CD4-positive, CD25-positive, alpha-beta regulatory T cell (primary cell): ENCODE data around the gene CACNA2D3. TPM values are rescaled to one million over a fixed set of nuclear protein-coding genes. Genes with fewer than 3 reads are reported as not detected.

Experiments
- ATAC-seq, 2 donors: fragments of 150-1000 bp; cut with Tn5 transposase; one replicate each; pipeline ENCODE4 v1.10.0; 2021; ENCODE audit warnings: low read depth in 2 of 2, moderate number of reproducible peaks in 2 of 2, moderate library complexity in 1 of 2
- DNase-seq, 3 donors: peaks; one replicate each; pipeline versions ENCODE4 v3.0.0 to v3.0.0-alpha.2; 2012 to 2022; ENCODE audit warnings: mixed read lengths in 1 of 3
- H3K27ac ChIP-seq: one replicate; pipeline ENCODE4 v1.7.0; 2013; ENCODE audit warnings: mild to moderate bottlenecking, low read length; ENCODE audit not compliant: insufficient read depth, poor library complexity, severe bottlenecking
- H3K27me3 ChIP-seq: one replicate; pipeline ENCODE4 v1.7.0; 2013; ENCODE audit warnings: low read length; ENCODE audit not compliant: control insufficient read depth, insufficient read depth
- H3K36me3 ChIP-seq: one replicate; pipeline ENCODE4 v1.7.0; 2013; ENCODE audit warnings: mild to moderate bottlenecking, low read length, moderate library complexity; ENCODE audit not compliant: control insufficient read depth, insufficient read depth
- H3K4me1 ChIP-seq: 2 replicates; pipeline ENCODE4 v1.7.0; 2013; ENCODE audit warnings: mild to moderate bottlenecking, low read length; ENCODE audit not compliant: insufficient read depth, control insufficient read depth, poor library complexity, severe bottlenecking
- H3K4me3 ChIP-seq: one replicate; pipeline ENCODE4 v1.7.0; 2013; ENCODE audit warnings: low read depth, mild to moderate bottlenecking, low read length, moderate library complexity
- H3K9me3 ChIP-seq, 2 experiments: 1 replicate in 1 of 2; 2 replicates in 1 of 2; pipeline ENCODE4 v1.7.0; 2013; ENCODE audit warnings: low read length in 2 of 2, mild to moderate bottlenecking in 1 of 2, moderate library complexity in 1 of 2; ENCODE audit not compliant: control insufficient read depth in 2 of 2
- H3K27ac Mint-ChIP-seq, 3 donors: one replicate each; pipeline ENCODE4 v1.8.0; 2020 to 2022; ENCODE audit warnings: mild to moderate bottlenecking in 3 of 3, mixed read lengths in 3 of 3, moderate library complexity in 2 of 3
- H3K27me3 Mint-ChIP-seq: one replicate; pipeline ENCODE4 v1.8.0; 2022; ENCODE audit warnings: mild to moderate bottlenecking, mixed read lengths
- H3K36me3 Mint-ChIP-seq: one replicate; pipeline ENCODE4 v1.8.0; 2020; ENCODE audit warnings: mixed read lengths
- H3K4me1 Mint-ChIP-seq, 4 donors: one replicate each; pipeline ENCODE4 v1.8.0; 2020 to 2022; ENCODE audit warnings: mixed read lengths in 4 of 4, mild to moderate bottlenecking in 1 of 4
- H3K4me3 Mint-ChIP-seq, 4 donors: one replicate each; pipeline ENCODE4 v1.8.0; 2020 to 2022; ENCODE audit warnings: mild to moderate bottlenecking in 4 of 4, mixed read lengths in 4 of 4, moderate library complexity in 3 of 4
- H3K9me3 Mint-ChIP-seq, 7 donors: one replicate each; pipeline ENCODE4 v1.8.0; 2020 to 2022; ENCODE audit warnings: mixed read lengths in 7 of 7, mild to moderate bottlenecking in 3 of 7, moderate library complexity in 2 of 7
- polyA plus RNA-seq, 4 donors: library from polyadenylated mRNA; unstranded; fragments of 300-500 nt; fragmentation: Illumina TruSeq; gene quantifications; one replicate each; pipeline ENCODE4 v1.2.3, GENCODE V29; 2021
- total RNA-seq: library from RNA; stranded (reverse); gene quantifications from one replicate; pipeline ENCODE4 v1.2.3, GENCODE V29; 2022

Gene CACNA2D3
- total and polyA plus RNA-seq, 5 donors from 2014 or later, result not detected

DNA sequence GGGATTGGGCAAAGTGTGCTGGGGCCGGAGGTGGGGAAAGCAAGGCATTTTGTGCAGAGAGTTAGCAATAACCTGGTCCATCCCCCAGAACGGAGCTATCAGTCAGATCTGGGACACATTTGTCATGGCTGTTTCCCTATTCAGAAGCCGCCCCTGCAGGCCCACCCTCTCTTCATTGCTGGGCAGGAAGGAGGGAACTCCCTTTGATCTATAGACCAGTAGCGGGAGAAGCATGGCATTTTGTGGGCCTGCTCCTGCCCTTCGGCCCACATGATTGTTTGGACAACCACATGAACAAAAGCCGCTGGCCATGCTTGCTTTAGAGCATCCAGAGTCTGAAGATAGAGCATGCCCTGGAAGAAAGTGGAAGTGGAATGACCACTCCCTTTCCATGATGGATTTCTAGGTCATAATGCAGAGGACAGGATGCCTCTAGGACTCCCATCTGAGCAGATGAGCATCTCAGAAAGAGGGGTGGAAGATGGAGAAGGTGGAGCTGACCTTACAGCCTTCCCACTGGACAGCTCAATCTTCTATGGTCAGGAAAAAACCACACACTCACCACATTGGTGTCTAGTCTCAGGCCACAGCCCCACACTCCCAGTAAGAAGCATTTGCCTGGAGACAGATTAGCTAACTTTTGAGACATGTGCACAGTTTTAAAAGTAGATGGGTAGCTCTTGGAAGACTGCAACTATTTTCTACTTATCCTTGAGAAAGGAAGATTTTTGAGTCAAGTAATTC lies 817.4 kb downstream of the CACNA2D3 start:
- Histone ChIP-seq H3K36me3 (no peaks in the 10 kb centered on the region), H3K27me3 (no peaks in the 10 kb centered on the region), H3K4me1 (no peaks in the 10 kb centered on the region), H3K9me3 (no peaks in the 10 kb centered on the region), H3K4me3 (no peak overlapping the region), H3K27ac (no peak overlapping the region)
- no peaks in the 10 kb centered on the region for H3K27me3 Mint-ChIP-seq
- H3K9me3 Mint-ChIP-seq, result peaks cover 0 to 3% (median 0%) of the 10 kb centered on the region in 7 donors
- no peak for ATAC-seq
- no peak for DNase-seq
- H3K27ac Mint-ChIP-seq, result no peak overlapping the region
- H3K4me3 Mint-ChIP-seq, result no peak overlapping the region
- H3K36me3 Mint-ChIP-seq, result no peaks in the 10 kb centered on the region
- H3K4me1 Mint-ChIP-seq, result no peaks in the 10 kb centered on the region

DNA sequence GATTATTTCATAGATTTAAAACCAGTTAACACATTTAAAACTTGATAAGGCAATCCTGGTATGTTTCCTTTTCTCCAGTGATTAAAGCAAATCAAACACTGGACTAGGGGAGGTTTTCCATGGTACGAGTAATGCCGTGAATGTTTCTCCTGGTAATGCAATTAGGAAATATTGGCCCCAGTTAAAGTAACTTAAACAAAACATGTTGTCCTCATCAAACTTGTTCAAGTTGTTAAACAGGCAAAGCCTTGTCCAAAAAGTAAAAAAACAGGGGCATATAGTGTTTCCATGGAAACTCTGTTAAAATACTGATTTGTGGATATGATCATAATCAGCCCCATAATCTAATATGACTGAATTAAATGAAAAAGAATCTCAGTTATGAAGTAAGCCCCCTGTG lies 818.6 kb downstream of the CACNA2D3 start:
- Histone ChIP-seq H3K4me3 (no peak overlapping the region), H3K36me3 (no peaks in the 10 kb centered on the region), H3K9me3 (no peaks in the 10 kb centered on the region), H3K27ac (no peak overlapping the region), H3K27me3 (no peaks in the 10 kb centered on the region), H3K4me1 (no peaks in the 10 kb centered on the region)
- ATAC-seq (no peak), DNase-seq (no peak)
- no peaks in the 10 kb centered on the region for H3K4me1 Mint-ChIP-seq
- no peaks in the 10 kb centered on the region for H3K36me3 Mint-ChIP-seq
- H3K9me3 Mint-ChIP-seq, result peaks cover 0 to 3% (median 0%) of the 10 kb centered on the region in 7 donors
- no peaks in the 10 kb centered on the region for H3K27me3 Mint-ChIP-seq
- no peak overlapping the region for H3K27ac Mint-ChIP-seq
- H3K4me3 Mint-ChIP-seq, result no peak overlapping the region

DNA sequence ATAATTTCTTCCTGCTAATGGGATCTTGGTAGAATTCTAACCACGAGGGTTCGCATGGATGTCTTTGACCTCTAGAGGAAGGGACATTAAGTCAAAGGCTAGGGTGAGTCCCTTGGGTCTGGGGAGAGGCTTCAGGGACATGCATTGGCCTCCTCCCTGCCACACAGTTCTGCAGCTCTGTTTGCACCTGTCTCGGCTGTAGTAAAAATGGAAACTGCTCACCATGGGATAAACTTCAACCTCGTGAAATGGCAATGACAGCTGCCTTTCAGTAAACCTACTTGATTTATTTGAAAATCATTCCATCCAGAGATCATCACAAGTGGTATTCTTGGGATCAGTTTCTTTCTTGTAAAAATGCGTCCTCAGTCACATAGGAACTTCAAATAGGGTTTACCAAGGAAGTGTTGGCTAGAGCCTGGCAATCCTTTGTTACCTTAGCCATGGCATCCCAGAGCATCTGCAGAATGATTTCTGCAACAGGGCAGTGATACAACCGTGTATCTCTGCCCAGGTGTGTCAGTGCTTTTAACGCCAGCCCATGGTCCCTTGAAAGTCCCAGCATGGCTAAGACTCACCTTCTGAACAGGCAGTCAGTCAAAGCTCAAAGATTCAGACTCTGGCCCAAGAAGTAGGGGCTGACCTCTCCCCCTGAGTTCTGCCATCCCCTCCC lies 819.5 kb downstream of the CACNA2D3 start:
- Mint-ChIP-seq H3K9me3 (peaks cover 0 to 3% (median 0%) of the 10 kb centered on the region in 7 donors), H3K27ac (no peak overlapping the region), H3K4me1 (no peaks in the 10 kb centered on the region), H3K4me3 (no peak overlapping the region), H3K27me3 (peaks cover 4% of the 10 kb centered on the region), H3K36me3 (no peaks in the 10 kb centered on the region)
- Histone ChIP-seq H3K4me1 (no peaks in the 10 kb centered on the region), H3K9me3 (no peaks in the 10 kb centered on the region), H3K27ac (no peak overlapping the region), H3K27me3 (no peaks in the 10 kb centered on the region), H3K4me3 (no peak overlapping the region), H3K36me3 (no peaks in the 10 kb centered on the region)
- DNase-seq, result no peak
- no peak for ATAC-seq

DNA sequence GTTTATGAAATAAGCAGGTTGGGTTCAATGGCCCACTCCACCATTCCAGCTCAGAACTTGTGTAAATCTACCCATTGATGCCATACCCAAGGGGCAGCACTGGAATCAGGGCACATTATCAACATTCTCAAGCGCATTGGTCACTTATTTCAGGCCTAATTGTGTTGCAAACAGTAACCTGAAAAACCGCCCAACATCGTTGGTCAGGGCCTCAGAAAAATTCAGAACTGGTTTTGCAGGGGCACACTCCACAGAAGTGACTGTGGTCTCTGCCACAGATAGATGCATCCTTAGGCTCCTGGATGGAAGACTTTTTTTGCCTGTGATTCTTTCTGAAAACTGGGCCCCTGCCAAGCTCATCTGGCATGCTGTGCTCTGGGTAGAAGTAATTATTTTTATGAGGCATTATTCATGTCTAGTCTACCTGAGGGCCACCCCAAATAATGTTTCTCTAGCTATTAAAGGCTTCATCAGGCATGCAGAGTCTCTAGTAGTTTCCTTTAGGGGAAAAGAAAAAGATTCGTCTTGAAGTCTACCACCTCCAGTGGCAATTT lies 827.2 kb downstream of the CACNA2D3 start:
- ATAC-seq (no peak), DNase-seq (no peak)
- H3K27ac Mint-ChIP-seq, result no peak overlapping the region
- H3K9me3 Mint-ChIP-seq, result no peaks in the 10 kb centered on the region
- H3K27ac ChIP-seq, result no peak overlapping the region
- H3K27me3 Mint-ChIP-seq, result peaks cover 4% of the 10 kb centered on the region
- H3K9me3 ChIP-seq, result no peaks in the 10 kb centered on the region
- no peaks in the 10 kb centered on the region for H3K36me3 Mint-ChIP-seq
- H3K4me1 Mint-ChIP-seq, result no peaks in the 10 kb centered on the region
- no peaks in the 10 kb centered on the region for H3K36me3 ChIP-seq
- no peak overlapping the region for H3K4me3 ChIP-seq
- no peaks in the 10 kb centered on the region for H3K27me3 ChIP-seq
- no peak overlapping the region for H3K4me3 Mint-ChIP-seq
- no peaks in the 10 kb centered on the region for H3K4me1 ChIP-seq

DNA sequence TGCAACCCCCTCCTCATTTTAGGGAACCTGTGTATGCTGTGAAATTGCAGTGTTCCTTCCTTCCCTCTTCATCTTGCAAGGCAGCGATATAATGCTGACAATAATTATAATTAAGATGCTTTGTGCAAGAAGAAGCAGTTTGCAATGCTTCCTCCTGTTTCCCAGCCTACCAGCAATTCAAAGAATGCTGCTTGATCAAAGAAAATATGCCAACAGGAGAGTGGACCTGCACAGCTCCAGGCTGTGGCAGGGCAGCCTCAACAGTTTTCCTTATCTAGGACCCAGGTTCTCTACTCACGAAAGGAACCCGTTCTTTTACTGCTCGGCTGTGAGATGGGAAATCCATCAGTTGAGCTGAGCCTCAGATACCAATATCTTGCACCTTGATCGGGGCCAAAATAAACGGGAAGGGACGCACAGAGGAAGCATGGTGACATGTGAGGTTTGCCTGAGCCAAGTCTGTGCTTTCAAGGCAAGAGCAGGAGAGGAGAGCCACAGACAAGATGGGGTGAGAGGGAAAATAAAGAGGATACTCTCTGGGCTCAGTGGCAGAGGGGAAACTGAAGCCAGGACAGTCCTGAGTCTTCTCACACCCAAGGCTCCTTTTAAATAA lies 828.1 kb downstream of the CACNA2D3 start:
- Histone ChIP-seq H3K9me3 (no peaks in the 10 kb centered on the region), H3K36me3 (no peaks in the 10 kb centered on the region), H3K27ac (no peak overlapping the region), H3K27me3 (no peaks in the 10 kb centered on the region), H3K4me3 (no peak overlapping the region), H3K4me1 (no peaks in the 10 kb centered on the region)
- no peak for ATAC-seq
- no peaks in the 10 kb centered on the region for H3K9me3 Mint-ChIP-seq
- DNase-seq, result no peak
- no peaks in the 10 kb centered on the region for H3K4me1 Mint-ChIP-seq
- no peaks in the 10 kb centered on the region for H3K36me3 Mint-ChIP-seq
- no peak overlapping the region for H3K4me3 Mint-ChIP-seq
- peaks cover 4% of the 10 kb centered on the region for H3K27me3 Mint-ChIP-seq
- H3K27ac Mint-ChIP-seq, result no peak overlapping the region

DNA sequence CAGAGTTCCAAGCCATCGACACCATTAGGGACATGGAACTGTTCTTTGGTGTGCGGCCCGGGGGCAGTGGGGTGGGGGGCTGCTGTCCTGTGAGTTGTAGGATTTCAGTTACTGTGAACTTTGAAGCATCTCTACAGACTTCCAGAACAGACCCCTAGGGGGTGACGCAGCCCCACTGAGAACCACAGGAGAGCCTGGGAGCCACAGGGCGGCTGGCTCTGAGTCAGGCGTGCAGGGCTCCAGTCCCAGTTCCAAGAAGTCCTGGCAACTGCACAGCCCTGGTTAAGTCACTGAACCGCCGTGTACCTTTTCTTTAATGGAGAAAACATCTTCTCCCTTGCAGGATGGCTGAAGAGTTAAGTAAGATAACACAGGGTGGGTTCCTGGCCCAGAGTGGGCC lies 829.1 kb downstream of the CACNA2D3 start:
- DNase-seq (no peak), ATAC-seq (no peak)
- Mint-ChIP-seq H3K4me1 (no peaks in the 10 kb centered on the region), H3K27me3 (peaks cover 2% of the 10 kb centered on the region), H3K27ac (no peak overlapping the region), H3K9me3 (no peaks in the 10 kb centered on the region), H3K4me3 (no peak overlapping the region), H3K36me3 (no peaks in the 10 kb centered on the region)
- H3K9me3 ChIP-seq, result no peaks in the 10 kb centered on the region
- no peaks in the 10 kb centered on the region for H3K36me3 ChIP-seq
- H3K4me1 ChIP-seq, result no peaks in the 10 kb centered on the region
- no peak overlapping the region for H3K27ac ChIP-seq
- H3K4me3 ChIP-seq, result no peak overlapping the region
- no peaks in the 10 kb centered on the region for H3K27me3 ChIP-seq

DNA sequence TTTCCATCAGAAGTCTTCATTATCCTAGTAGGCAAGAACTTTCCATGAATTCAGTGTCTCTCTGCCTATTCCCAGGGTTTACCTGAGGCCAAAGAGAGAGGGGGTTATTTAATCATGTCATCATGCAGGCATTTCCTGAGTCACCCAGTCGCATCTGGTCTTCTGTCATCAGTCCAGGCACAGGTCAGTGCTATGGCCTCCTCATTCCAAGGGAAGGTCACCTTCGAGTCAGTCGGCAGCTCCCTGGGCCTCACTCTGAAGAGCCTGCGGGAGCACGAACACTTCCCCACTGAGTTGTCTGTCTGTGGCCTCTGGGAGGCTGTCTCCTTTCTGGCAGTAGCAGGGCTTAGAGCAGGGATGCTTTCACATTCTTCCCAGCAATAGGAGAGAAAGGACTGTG lies 831.7 kb downstream of the CACNA2D3 start:
- Mint-ChIP-seq H3K9me3 (no peaks in the 10 kb centered on the region), H3K27ac (no peak overlapping the region), H3K27me3 (no peaks in the 10 kb centered on the region), H3K4me3 (no peak overlapping the region), H3K4me1 (no peaks in the 10 kb centered on the region), H3K36me3 (no peaks in the 10 kb centered on the region)
- Histone ChIP-seq H3K36me3 (no peaks in the 10 kb centered on the region), H3K9me3 (no peaks in the 10 kb centered on the region), H3K4me3 (no peak overlapping the region), H3K27ac (no peak overlapping the region), H3K4me1 (no peaks in the 10 kb centered on the region), H3K27me3 (no peaks in the 10 kb centered on the region)
- no peak for ATAC-seq
- DNase-seq, result no peak
